Natural killer cell (primary cell): ENCODE results near the gene CFAP99. TPM values are rescaled to one million over a fixed set of nuclear protein-coding genes. Genes with fewer than 3 reads are reported as not detected.

Experiments used
- ATAC-seq, 3 donors: fragments of 150-1000 bp in 2 of 3; fragments of 200-7000 bp in 1 of 3; cut with Tn5 transposase; 1 replicate in 1 of 3; 2 replicates in 2 of 3; pipeline ENCODE4 v1.10.0; 2021; ENCODE audit warnings: mild to moderate bottlenecking in 2 of 3, moderate library complexity in 2 of 3
- DNase-seq, 2 donors: peaks; one replicate each; pipeline versions ENCODE4 v3.0.0 to v3.0.0-alpha.2; 2013 to 2021; ENCODE audit warnings: mixed read lengths in 1 of 2
- H3K27ac ChIP-seq: one replicate; pipeline ENCODE4 v1.5.1; 2013; ENCODE audit warnings: mild to moderate bottlenecking, low read length
- H3K27me3 ChIP-seq: one replicate; pipeline ENCODE4 v1.6.1; 2013; ENCODE audit warnings: low read length; ENCODE audit not compliant: control insufficient read depth, insufficient read depth
- H3K36me3 ChIP-seq: one replicate; pipeline ENCODE4 v1.6.1; 2013; ENCODE audit warnings: low read length; ENCODE audit not compliant: control insufficient read depth, insufficient read depth
- H3K4me1 ChIP-seq: one replicate; pipeline ENCODE4 v1.6.1; 2013; ENCODE audit warnings: low read length; ENCODE audit not compliant: control insufficient read depth, insufficient read depth
- H3K4me3 ChIP-seq: one replicate; pipeline ENCODE4 v1.5.1; 2013; ENCODE audit warnings: low read length
- H3K9me3 ChIP-seq: one replicate; pipeline ENCODE4 v1.6.1; 2013; ENCODE audit warnings: low read length; ENCODE audit not compliant: control insufficient read depth, insufficient read depth
- H3K27ac Mint-ChIP-seq, 2 donors: one replicate each; pipeline ENCODE4 v1.8.0; 2022; ENCODE audit warnings: mild to moderate bottlenecking in 2 of 2, mixed read lengths in 2 of 2, moderate library complexity in 1 of 2
- H3K27me3 Mint-ChIP-seq, 2 donors: one replicate each; pipeline ENCODE4 v1.8.0; 2022; ENCODE audit warnings: low read depth in 2 of 2, mixed read lengths in 2 of 2
- H3K36me3 Mint-ChIP-seq: one replicate; pipeline ENCODE4 v1.8.0; 2022; ENCODE audit warnings: mixed read lengths
- H3K4me1 Mint-ChIP-seq, 2 donors: one replicate each; pipeline ENCODE4 v1.8.0; 2022; ENCODE audit warnings: mixed read lengths in 2 of 2
- H3K4me3 Mint-ChIP-seq: one replicate; pipeline ENCODE4 v1.8.0; 2022; ENCODE audit warnings: mild to moderate bottlenecking, moderate library complexity, mixed read lengths
- H3K9me3 Mint-ChIP-seq, 2 donors: one replicate each; pipeline ENCODE4 v1.8.0; 2022; ENCODE audit warnings: mixed read lengths in 2 of 2
- WGBS: methylation state at CpG from one replicate; pipeline ENCODE4 v1.1.7; 2013; ENCODE audit warnings: missing lambda C conversion rate; ENCODE audit not compliant: insufficient coverage; 5-methylcytosine and 5-hydroxymethylcytosine counted together
- intact Hi-C: fragments of 100-400 bp; cut with micrococcal nuclease; formaldehyde crosslinking; loops from one replicate; pipeline ENCODE4 v1.14.2; 2022
- total RNA-seq, 4 donors: library from RNA; stranded (reverse); fragments of 120-200 nt in 1 of 4; gene quantifications; one replicate each; pipeline versions ENCODE4 v1.2.3 to v1.2.4, GENCODE V29; 2013 to 2022
- TF ChIP-seq, protein P1 (sequence below): fragments of 200-600 bp; IDR thresholded peaks from one replicate; pipeline ENCODE4 v1.8.0; 2022; ENCODE audit warnings: antibody characterized with exemption

Gene CFAP99
- total RNA-seq, 3 donors from 2014 or later (not counting 1 experiment from before 2014, with no cell fraction given), result not detected

DNA sequence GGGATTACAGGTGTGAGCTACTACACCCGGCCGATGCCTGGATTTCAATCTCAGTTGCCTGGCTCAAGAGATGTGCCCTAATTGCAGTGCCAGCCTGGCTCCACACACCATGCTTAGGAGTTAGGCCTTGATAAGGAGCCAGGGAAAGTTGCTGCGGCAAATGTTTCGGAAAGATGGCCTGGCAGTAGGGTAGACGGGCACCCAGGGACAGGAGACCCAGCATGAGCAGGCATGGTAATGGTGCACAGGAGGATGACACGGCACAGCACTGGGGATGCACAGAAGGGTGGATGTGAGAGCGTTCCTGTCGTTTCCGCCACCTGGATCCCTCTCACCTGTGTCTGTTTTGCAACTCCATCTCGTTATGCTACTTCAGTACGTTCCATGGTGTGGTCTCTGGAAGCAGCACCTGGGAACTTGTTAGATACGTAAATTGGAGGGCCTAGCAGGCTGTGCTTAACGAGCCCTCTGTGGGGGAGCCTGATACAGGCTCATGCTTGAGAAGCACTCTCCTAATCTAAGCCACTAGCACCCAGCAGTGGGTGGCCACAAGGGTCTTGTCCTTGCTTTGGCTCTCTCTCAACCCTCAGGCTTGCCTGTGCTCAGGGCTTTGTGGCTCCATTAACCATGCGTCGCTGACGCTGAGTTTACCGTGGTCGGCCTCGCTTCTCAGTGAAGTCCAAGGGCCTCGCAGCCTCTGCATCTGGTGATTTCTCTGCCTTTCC is 70.5 kb downstream of the CFAP99 start:
- peak overlapping the region; percentile 87 to 96 for H3K27ac Mint-ChIP-seq
- H3K4me3 Mint-ChIP-seq, result no peak overlapping the region
- H3K27me3 Mint-ChIP-seq, result no peaks in the 10 kb centered on the region
- WGBS, result 90% methylated on average over 20 of the region's 20 CpGs
- ATAC-seq, result no peak
- TF ChIP-seq, protein P1, sequence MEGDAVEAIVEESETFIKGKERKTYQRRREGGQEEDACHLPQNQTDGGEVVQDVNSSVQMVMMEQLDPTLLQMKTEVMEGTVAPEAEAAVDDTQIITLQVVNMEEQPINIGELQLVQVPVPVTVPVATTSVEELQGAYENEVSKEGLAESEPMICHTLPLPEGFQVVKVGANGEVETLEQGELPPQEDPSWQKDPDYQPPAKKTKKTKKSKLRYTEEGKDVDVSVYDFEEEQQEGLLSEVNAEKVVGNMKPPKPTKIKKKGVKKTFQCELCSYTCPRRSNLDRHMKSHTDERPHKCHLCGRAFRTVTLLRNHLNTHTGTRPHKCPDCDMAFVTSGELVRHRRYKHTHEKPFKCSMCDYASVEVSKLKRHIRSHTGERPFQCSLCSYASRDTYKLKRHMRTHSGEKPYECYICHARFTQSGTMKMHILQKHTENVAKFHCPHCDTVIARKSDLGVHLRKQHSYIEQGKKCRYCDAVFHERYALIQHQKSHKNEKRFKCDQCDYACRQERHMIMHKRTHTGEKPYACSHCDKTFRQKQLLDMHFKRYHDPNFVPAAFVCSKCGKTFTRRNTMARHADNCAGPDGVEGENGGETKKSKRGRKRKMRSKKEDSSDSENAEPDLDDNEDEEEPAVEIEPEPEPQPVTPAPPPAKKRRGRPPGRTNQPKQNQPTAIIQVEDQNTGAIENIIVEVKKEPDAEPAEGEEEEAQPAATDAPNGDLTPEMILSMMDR, result no peak
- H3K27ac ChIP-seq, result no peak overlapping the region
- H3K4me1 ChIP-seq, result peaks cover 49% of the 10 kb centered on the region
- H3K36me3 Mint-ChIP-seq, result peaks cover 10% of the 10 kb centered on the region
- H3K4me1 Mint-ChIP-seq, result peaks cover 65 to 67% of the 10 kb centered on the region in 2 donors
- H3K9me3 ChIP-seq, result no peaks in the 10 kb centered on the region
- intact Hi-C loops, result no loop called here
- no peak for DNase-seq
- no peaks in the 10 kb centered on the region for H3K9me3 Mint-ChIP-seq
- no peaks in the 10 kb centered on the region for H3K27me3 ChIP-seq
- H3K36me3 ChIP-seq, result peaks cover 35% of the 10 kb centered on the region
- H3K4me3 ChIP-seq, result no peak overlapping the region

DNA sequence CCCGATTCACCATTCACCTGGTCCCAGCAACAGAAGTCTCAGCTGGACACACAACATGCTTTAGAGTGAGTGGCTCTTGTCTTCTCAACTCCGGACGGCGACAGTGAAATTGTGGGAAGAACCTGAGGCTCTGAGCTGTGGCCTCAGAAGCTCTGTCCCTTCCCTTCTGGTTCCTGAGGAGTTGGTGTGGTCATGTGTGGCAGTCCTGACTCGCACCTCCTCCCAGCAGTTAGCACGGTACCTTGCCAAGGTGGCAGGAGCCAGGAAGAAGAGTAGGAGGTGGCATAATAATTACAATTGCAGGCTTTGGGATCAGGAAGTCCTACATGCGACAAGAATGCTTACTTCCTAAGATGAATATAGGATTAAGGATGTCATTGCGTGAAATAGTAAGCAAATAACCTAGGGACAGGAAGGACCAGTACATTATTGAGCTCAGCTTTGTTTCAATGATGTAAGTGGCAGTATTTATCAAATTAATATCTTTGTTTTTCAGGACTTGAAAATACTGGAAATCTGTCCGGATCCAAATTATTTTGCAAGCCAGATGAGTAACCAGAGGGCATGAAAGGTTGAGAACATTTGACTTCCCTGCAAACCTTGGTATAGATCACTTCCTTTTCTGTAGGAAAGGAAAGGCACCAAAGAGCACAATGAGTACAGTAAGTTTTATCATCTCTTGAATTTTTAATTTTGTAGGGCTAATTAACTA is 71.2 kb downstream of the CFAP99 start:
- TF ChIP-seq, protein P1, result no peak
- no peak overlapping the region for H3K27ac ChIP-seq
- no peaks in the 10 kb centered on the region for H3K9me3 ChIP-seq
- Mint-ChIP-seq H3K27ac (peak overlapping the region; percentile 75 to 96), H3K4me1 (peaks cover 57 to 60% of the 10 kb centered on the region in 2 donors), H3K27me3 (no peaks in the 10 kb centered on the region), H3K36me3 (peaks cover 10% of the 10 kb centered on the region), H3K9me3 (no peaks in the 10 kb centered on the region), H3K4me3 (no peak overlapping the region)
- no peaks in the 10 kb centered on the region for H3K27me3 ChIP-seq
- WGBS, result 90% methylated on average over 9 of the region's 9 CpGs
- intact Hi-C loops, result no loop called here
- H3K4me1 ChIP-seq, result peaks cover 43% of the 10 kb centered on the region
- peaks cover 39% of the 10 kb centered on the region for H3K36me3 ChIP-seq
- no peak overlapping the region for H3K4me3 ChIP-seq
- ATAC-seq (no peak), DNase-seq (no peak)

DNA sequence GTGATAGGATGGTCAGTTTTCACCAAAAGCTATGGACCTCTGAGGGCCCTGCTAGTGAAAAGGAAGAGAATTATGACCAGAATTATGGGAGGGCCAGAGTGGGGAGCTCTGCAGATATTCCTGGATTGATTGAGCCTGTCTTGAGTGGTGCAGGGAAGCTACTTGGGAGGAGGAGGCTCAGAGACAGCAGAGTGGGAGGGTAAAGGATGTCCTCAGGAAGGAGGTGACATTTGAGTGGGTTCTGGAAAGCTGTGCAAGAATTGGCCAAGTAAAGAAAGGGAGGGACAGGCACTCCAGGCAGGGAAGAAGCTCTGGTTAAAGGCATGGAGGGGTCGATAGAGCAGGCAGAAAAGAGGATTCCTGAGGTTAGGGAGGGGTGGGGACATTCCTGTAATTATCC is 74.2 kb downstream of the CFAP99 start:
- Mint-ChIP-seq H3K4me3 (no peak overlapping the region), H3K4me1 (peaks cover 34 to 38% of the 10 kb centered on the region in 2 donors), H3K9me3 (no peaks in the 10 kb centered on the region), H3K27ac (peak overlapping the region; percentile 38 to 84), H3K36me3 (peaks cover 10% of the 10 kb centered on the region), H3K27me3 (no peaks in the 10 kb centered on the region)
- TF ChIP-seq, protein P1, result no peak
- Histone ChIP-seq H3K4me1 (peaks cover 14% of the 10 kb centered on the region), H3K36me3 (peaks cover 60% of the 10 kb centered on the region), H3K9me3 (no peaks in the 10 kb centered on the region), H3K27ac (no peak overlapping the region), H3K4me3 (no peak overlapping the region), H3K27me3 (no peaks in the 10 kb centered on the region)
- DNase-seq (no peak), ATAC-seq (no peak)
- 100% methylated on average over 1 of the region's 1 CpG for WGBS
- intact Hi-C loops, result no loop called here
